T47D (cell line): ENCODE data around the gene BTBD9.
A peak's percentile ranks its signal among the peaks of the same experiment; 100 is the strongest.

Experiments used
- DNase-seq, 2 experiments: peaks; one replicate each; pipeline versions ENCODE4 v3.0.0 to v3.0.0-alpha.2; 2011 to 2012; ENCODE audit warnings: low read depth in 1 of 2, low spot score in 1 of 2
- JUND ChIP-seq: IDR thresholded peaks from 2 replicates; pipeline ENCODE4 v1.6.1; 2012; ENCODE audit warnings: low read depth
- in situ Hi-C: cut with HindIII; loops from 2 replicates; pipeline ENCODE4 v1.10.0; 2016; ENCODE audit warnings: low sequenced_read_pairs, low pct_unique_long_range_greater_than_20kb

Gene BTBD9

GRCh38 chr6:38518511-38519304 lies 121.0 kb downstream of the BTBD9 start:
- no peak for DNase-seq
- no peak for TF ChIP-seq JUND
- in situ Hi-C loops, result no loop called here

- no peak for DNase-seq
- in situ Hi-C loops, result no loop called here
Observed at GRCh38 chr6:38517005-38517404, 122.7 kb downstream of the BTBD9 start.

DNA sequence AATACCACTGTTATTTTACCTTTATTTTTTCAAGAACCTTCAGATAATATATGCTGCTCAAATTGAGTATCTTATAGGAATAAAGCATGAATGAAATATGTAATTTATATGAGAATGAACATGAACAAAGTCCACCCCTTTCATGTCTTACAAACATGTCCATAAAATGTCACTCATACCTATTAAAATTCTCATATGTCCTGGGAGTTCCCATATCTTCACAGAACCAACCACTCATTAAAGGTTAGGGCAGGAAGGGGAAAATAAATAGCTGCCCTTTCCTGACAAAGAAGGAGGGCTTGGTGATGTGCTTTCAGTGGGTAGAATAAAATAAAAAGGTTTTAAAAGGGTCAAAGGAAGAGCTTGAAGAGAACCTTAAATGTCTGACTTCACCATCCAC lies 125.3 kb downstream of the BTBD9 start:
- no peak for DNase-seq
- in situ Hi-C loops, result no loop called here
- TF ChIP-seq JUND, result no peak

More at GRCh38 chr6:38517005-38517404, 122.7 kb downstream of the BTBD9 start:
- TF ChIP-seq JUND, result no peak

DNA sequence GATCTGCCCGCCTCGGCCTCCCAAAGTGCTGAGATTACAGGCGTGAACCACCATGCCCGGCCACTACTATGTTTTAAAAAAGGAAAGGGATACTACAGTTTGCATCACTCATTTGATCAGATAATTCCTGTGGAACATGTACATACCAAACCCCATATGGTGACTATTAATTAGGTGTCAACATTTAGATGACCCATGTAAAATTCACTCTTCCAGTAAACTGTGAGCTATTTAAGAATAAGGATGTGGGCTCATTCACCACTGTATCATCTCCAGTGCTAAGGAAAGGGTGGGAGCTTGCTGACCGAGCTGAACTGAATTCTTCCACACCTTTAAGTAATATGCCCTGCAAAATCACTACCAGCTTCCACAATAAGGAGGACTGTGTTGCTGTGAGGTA lies 127.5 kb downstream of the BTBD9 start:
- in situ Hi-C loops, result no loop called here
- TF ChIP-seq JUND, result no peak
- DNase-seq, result no peak

DNA sequence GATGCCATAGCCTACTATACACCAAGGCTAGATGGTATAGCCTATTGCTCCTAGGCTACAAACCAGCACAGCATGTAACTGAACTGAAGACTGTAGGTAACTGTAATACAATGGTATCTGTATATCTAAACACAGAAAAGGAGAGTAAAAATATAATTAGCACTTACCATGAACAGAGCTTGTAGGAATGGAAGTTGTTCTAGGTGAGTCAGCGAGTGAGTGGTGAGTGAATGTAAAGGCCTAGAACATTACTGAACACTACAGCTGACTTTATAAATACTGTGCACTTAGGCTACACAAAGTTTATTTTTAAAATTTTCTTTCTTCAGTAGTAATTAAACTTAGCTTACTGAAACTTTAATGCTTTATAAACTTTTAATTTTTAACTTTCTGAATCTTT lies 129.5 kb downstream of the BTBD9 start:
- in situ Hi-C loops, result no loop called here
- no peak for DNase-seq
- TF ChIP-seq JUND, result no peak

GRCh38 chr6:38509713-38510112 lies 130.0 kb downstream of the BTBD9 start:
- DNase-seq, result no peak
- no peak for TF ChIP-seq JUND
- in situ Hi-C loops, result no loop called here

- no peak for TF ChIP-seq JUND
- in situ Hi-C loops, result no loop called here
- peak in 1 of 2 experiments; percentile 45 for DNase-seq
Observed at GRCh38 chr6:38508894-38509293, 130.8 kb downstream of the BTBD9 start.

DNA sequence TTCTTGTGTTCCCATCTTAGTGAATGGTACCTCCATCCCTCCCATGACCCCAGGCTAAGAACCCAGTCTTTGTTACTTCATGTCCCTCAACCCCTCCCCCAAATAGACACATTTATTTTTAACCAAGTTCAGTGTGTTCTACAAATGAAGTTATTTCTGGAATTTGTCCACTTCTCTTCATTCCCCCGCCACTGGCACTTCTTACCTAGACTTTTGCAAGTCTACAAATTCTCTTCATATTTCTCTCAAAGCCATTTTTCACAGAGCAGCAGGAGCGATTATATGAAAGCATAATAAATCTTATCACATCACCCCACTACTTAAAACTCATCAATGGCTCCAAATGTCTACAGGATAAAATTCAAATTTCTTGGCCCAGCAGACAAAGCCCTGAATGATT lies 131.4 kb downstream of the BTBD9 start:
- TF ChIP-seq JUND, result no peak
- in situ Hi-C loops, result no loop called here

DNA sequence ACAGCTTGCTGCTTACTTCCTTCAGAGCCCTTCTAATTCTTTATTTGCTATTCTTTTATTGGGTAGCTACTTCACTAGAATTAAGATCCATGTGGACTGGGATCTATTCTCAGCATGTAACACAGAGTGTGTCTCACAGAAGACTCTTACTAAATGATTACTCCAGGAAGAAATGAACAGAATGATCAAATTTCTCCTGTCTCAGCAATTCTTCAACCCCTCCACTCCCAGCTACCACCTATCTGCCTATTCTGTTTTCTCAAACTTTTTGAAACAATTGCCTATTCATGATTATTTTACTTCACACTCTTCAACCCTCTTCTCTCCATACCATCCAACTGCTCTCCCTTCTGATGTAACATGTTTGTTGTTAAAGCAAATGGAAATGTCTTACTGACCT lies 132.6 kb downstream of the BTBD9 start:
- in situ Hi-C loops, result no loop called here
- no peak for TF ChIP-seq JUND
- DNase-seq, result no peak

More for the DNA sequence above, 131.4 kb downstream of the BTBD9 start:
- DNase-seq, result no peak

- in situ Hi-C loops, result no loop called here
- TF ChIP-seq JUND, result no peak
- DNase-seq, result no peak
Observed at GRCh38 chr6:38505826-38506225, 133.9 kb downstream of the BTBD9 start.

GRCh38 chr6:38504996-38505395 lies 134.7 kb downstream of the BTBD9 start:
- no peak for DNase-seq
- in situ Hi-C loops, result no loop called here
- TF ChIP-seq JUND, result no peak

DNA sequence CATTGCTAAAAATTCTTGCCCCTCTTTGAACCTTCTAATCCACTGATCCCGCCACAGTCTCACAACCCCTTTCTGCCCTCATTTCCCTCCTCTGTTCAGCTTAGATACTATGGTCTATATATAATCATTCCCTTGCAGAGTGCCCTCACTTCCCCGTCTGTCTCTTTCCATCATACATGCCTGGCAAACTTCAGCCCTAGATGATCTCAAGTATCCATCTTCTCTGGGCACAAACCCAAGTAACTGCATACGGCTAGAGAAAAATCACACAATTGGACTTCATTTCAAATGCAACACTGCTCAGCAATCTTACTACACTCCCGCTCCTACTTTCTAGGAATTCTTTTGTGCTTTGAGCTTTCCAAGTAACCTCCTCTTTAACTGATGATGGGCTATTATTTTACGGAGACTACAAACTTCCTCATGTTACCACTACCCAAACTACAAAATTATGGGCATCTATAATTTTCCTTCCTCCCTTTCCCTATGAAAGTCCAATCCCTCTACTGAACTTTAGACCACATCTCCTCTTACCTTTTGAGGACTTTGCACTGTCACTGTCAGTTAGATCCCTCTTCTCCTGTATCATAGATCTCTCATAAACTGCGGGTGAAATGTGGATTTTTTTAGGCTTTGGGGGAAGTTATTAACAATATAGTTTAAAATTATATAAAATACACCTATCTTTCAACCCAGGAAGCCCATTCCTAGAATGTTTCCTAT lies 135.6 kb downstream of the BTBD9 start:
- TF ChIP-seq JUND, result no peak
- in situ Hi-C loops, result no loop called here
- DNase-seq, result no peak

DNA sequence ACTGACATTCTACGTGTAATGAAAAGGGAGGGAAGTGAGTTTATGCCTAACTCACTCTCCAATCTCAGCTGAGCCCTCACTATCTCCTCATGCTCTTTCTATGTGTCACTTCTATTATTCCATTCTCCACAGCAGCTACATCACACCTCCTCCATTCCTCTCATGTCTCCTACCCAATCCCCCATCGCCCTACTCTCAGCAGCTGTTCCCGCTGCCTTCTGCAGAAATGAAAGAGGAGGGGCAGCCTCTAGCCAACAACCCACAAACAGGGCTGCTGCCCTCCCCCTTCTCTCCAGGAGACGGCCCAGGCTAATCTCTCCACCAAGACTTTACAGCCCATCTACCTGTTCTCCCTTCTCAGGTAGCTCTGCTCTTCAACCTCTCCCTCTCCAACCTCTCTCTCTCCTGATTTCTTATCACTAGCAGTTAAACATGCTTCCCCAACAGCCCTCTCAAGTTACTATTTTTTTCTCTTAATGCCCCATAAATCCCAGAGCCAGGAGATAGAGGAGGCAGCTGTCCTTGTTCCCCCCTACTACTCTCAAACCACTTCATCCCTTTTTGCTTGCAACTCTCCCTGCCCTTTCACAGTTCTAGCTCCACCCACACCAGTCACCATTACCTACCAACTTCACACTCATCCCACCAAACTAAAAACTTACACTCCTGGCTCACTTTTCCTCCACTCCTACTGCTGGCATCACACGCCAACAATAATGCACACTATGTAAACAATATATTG lies 136.5 kb downstream of the BTBD9 start:
- in situ Hi-C loops, result no loop called here
- TF ChIP-seq JUND, result no peak
- DNase-seq, result no peak
